ENCODE data around the gene OLFML2A. TPM values are rescaled to one million over a fixed set of nuclear protein-coding genes. Genes with fewer than 3 reads are reported as not detected.

The OLFML2A gene
- total and polyA plus RNA-seq, 4 donors = 5.3 to 66.0 (median 25.1) TPM

DNA sequence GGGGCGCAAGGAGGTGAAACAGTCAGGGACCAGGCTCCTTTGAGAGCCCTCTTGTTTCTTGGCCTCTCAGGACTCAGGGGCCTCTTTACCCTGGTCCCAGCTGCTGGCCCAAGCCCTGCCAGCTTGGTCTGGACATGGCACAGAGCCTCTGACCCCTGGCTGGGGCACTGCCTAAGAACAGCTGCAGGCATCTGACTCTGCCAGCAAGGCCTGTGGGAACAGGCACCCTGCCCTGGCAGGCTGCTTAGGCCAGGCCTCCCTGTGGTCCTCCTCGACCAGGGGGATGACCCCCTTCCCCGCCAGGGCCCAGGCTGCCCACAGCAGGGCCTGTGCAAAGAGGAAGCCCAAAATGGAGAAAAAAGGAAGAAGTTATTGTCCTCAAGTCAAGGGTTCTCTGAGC is 25.5 kb downstream of the OLFML2A start:
- no peak for DNase-seq (ENCODE audit: low read depth in 4 of 6, low spot score in 6 of 6)
- peaks cover 26% of the 10 kb centered on the region for H3K4me1 ChIP-seq (ENCODE audit: control insufficient read depth, insufficient read depth, low read length)
- H3K36me3 ChIP-seq (ENCODE audit: control insufficient read depth, insufficient read depth, low read length) = peaks cover 6% of the 10 kb centered on the region
- H3K27me3 ChIP-seq (ENCODE audit: control insufficient read depth, insufficient read depth, low read length) = no peaks in the 10 kb centered on the region
- no peak overlapping the region for H3K4me3 ChIP-seq (ENCODE audit: low read depth, low read length)
- H3K27ac ChIP-seq (ENCODE audit: low read depth, low read length) = no peak overlapping the region
- WGBS (ENCODE audit: insufficient coverage) = 67% methylated on average over 3 of the region's 3 CpGs
- no peaks in the 10 kb centered on the region for H3K9me3 ChIP-seq (ENCODE audit: control insufficient read depth, insufficient read depth, low read length)

DNA sequence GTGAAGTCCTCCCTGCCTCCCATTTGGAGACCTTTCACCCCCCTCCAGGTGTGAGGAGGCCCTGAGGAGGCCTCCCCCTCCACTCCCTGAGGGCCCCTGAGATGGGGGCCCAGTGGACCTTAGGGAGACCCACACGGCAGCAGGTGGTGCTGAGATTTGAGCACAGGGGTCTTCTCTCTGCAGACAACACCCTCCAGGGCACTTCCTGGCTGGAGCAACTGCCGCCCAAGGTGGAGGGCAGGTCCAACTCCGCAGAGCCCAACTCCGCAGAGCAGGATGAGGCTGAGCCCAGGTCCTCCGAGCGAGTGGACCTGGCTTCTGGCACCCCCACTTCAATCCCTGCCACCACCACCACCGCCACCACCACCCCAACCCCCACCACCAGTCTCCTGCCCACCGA is 27.0 kb downstream of the OLFML2A start:
- H3K4me1 ChIP-seq (ENCODE audit: control insufficient read depth, insufficient read depth, low read length) = peaks cover 21% of the 10 kb centered on the region
- H3K27ac ChIP-seq (ENCODE audit: low read depth, low read length) = no peak overlapping the region
- H3K4me3 ChIP-seq (ENCODE audit: low read depth, low read length) = no peak overlapping the region
- DNase-seq (ENCODE audit: low read depth in 4 of 6, low spot score in 6 of 6) = no peak
- H3K9me3 ChIP-seq (ENCODE audit: control insufficient read depth, insufficient read depth, low read length) = no peaks in the 10 kb centered on the region
- no peaks in the 10 kb centered on the region for H3K27me3 ChIP-seq (ENCODE audit: control insufficient read depth, insufficient read depth, low read length)
- WGBS (ENCODE audit: insufficient coverage) = 92% methylated on average over 7 of the region's 8 CpGs
- peaks cover 6% of the 10 kb centered on the region for H3K36me3 ChIP-seq (ENCODE audit: control insufficient read depth, insufficient read depth, low read length)

DNA sequence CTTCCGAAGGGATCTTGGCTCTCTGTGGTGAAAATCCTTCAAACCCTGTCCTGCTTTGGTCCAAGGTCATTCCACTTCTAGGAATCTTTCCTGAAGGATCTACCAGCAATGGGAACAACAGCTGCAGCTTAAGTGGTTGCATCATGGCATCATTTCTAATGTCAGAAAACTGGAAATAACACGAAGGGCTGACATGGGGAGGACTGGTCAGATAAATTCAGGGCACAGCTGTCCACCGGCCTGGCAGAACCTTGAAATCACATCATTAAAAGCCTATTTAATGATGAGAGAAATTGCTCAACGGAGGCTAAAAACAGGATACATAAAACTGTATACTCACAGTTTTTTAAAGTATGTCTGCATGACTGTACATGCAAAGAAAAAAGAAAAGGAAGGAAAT is 28.3 kb downstream of the OLFML2A start:
- Histone ChIP-seq H3K27me3 (ENCODE audit: control insufficient read depth, insufficient read depth, low read length) (no peaks in the 10 kb centered on the region), H3K4me1 (ENCODE audit: control insufficient read depth, insufficient read depth, low read length) (peaks cover 8% of the 10 kb centered on the region), H3K9me3 (ENCODE audit: control insufficient read depth, insufficient read depth, low read length) (no peaks in the 10 kb centered on the region), H3K36me3 (ENCODE audit: control insufficient read depth, insufficient read depth, low read length) (peaks cover 9% of the 10 kb centered on the region), H3K4me3 (ENCODE audit: low read depth, low read length) (no peak overlapping the region), H3K27ac (ENCODE audit: low read depth, low read length) (no peak overlapping the region)
- DNase-seq (ENCODE audit: low read depth in 4 of 6, low spot score in 6 of 6) = no peak
- 100% methylated on average over 1 of the region's 4 CpGs for WGBS (ENCODE audit: insufficient coverage)

DNA sequence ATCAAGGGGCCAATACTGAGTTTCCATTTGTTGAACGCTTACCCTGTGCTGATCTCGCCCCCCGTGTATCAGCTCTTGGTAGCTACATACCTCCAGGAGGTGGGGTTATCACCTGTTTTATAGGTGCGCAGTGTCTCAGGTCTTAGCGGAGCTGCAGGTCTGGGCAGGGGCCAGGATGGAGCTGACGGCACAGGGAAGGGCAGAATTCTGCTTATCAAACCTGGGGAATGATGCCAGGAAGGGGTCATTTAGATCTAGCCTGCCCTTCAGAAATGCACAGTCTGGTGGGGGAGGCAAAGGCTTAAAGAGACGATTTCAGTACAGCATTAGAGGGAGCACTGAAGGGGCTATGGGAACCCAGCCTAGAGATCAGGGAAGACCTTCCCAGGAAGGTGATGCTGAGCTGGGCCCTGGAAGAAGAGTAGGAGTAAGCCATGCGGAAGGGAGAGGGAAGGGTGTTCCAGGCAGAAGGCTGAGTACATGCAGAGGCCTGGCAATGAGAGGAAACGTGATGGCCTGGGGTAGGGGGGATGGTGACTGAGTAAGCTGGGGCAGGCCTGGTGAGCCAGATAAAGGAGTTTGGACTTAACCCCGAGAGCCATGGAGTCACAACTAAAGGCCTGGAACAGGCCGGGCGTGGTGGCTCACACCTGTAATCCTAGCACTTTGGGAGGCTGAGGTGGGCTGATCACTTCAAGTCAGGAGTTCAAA is 31.5 kb downstream of the OLFML2A start:
- no peaks in the 10 kb centered on the region for H3K9me3 ChIP-seq (ENCODE audit: control insufficient read depth, insufficient read depth, low read length)
- H3K27me3 ChIP-seq (ENCODE audit: control insufficient read depth, insufficient read depth, low read length) = no peaks in the 10 kb centered on the region
- peaks cover 28% of the 10 kb centered on the region for H3K4me1 ChIP-seq (ENCODE audit: control insufficient read depth, insufficient read depth, low read length)
- no peak overlapping the region for H3K4me3 ChIP-seq (ENCODE audit: low read depth, low read length)
- H3K27ac ChIP-seq (ENCODE audit: low read depth, low read length) = no peak overlapping the region
- no peak for DNase-seq (ENCODE audit: low read depth in 4 of 6, low spot score in 6 of 6)
- WGBS (ENCODE audit: insufficient coverage) = 89% methylated on average over 12 of the region's 12 CpGs
- peaks cover 7% of the 10 kb centered on the region for H3K36me3 ChIP-seq (ENCODE audit: control insufficient read depth, insufficient read depth, low read length)

DNA sequence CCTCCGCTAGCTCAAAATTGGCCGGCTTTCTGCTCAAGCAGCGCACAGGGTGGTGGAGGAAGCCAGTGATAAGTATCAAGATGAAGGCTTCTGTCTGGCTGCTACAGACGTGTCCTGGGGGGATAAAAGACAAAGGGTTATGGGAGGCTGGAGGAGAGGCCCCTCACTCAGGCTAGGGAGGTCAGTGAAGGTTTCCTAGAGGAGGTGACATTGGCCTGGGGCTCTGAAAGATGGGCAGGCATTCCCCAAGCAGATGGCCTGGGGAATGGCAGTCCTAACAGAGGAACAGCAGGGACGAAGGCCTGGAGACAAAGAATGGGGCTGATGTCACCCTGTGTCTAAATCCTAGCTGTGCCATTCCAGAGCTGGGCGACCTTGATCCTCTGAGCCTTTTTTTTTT is 32.3 kb downstream of the OLFML2A start:
- WGBS (ENCODE audit: insufficient coverage) = 91% methylated on average over 6 of the region's 6 CpGs
- peaks cover 7% of the 10 kb centered on the region for H3K36me3 ChIP-seq (ENCODE audit: control insufficient read depth, insufficient read depth, low read length)
- no peak overlapping the region for H3K27ac ChIP-seq (ENCODE audit: low read depth, low read length)
- H3K4me3 ChIP-seq (ENCODE audit: low read depth, low read length) = no peak overlapping the region
- DNase-seq (ENCODE audit: low read depth in 4 of 6, low spot score in 6 of 6) = no peak
- no peaks in the 10 kb centered on the region for H3K9me3 ChIP-seq (ENCODE audit: control insufficient read depth, insufficient read depth, low read length)
- peaks cover 36% of the 10 kb centered on the region for H3K4me1 ChIP-seq (ENCODE audit: control insufficient read depth, insufficient read depth, low read length)
- H3K27me3 ChIP-seq (ENCODE audit: control insufficient read depth, insufficient read depth, low read length) = no peaks in the 10 kb centered on the region

DNA sequence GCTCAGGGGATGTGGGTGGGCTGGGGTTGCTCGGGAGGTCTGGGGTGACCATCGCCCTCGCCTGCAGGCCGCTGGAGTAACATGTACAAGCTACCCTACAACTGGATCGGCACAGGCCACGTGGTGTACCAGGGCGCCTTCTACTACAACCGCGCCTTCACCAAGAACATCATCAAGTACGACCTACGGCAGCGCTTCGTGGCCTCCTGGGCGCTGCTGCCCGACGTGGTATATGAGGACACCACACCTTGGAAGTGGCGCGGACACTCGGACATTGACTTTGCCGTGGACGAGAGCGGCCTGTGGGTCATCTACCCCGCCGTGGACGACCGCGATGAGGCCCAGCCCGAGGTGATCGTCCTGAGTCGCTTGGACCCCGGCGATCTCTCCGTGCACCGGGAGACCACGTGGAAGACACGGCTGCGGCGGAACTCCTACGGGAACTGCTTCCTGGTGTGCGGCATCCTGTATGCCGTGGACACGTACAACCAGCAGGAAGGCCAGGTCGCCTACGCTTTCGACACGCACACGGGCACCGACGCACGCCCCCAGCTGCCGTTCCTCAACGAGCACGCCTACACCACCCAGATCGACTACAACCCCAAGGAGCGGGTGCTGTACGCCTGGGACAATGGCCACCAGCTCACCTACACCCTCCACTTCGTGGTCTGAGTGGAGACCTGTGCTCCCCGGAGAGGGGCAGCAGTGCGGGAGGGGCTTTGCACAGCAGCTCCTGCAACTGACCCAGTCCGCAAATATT is 33.0 kb downstream of the OLFML2A start:
- WGBS (ENCODE audit: insufficient coverage) = 95% methylated on average over 60 of the region's 60 CpGs
- Histone ChIP-seq H3K27ac (ENCODE audit: low read depth, low read length) (peak overlapping the region; percentile 89), H3K36me3 (ENCODE audit: control insufficient read depth, insufficient read depth, low read length) (peaks cover 7% of the 10 kb centered on the region), H3K9me3 (ENCODE audit: control insufficient read depth, insufficient read depth, low read length) (no peaks in the 10 kb centered on the region), H3K27me3 (ENCODE audit: control insufficient read depth, insufficient read depth, low read length) (no peaks in the 10 kb centered on the region), H3K4me1 (ENCODE audit: control insufficient read depth, insufficient read depth, low read length) (peaks cover 37% of the 10 kb centered on the region), H3K4me3 (ENCODE audit: low read depth, low read length) (no peak overlapping the region)
- no peak for DNase-seq (ENCODE audit: low read depth in 4 of 6, low spot score in 6 of 6)

DNA sequence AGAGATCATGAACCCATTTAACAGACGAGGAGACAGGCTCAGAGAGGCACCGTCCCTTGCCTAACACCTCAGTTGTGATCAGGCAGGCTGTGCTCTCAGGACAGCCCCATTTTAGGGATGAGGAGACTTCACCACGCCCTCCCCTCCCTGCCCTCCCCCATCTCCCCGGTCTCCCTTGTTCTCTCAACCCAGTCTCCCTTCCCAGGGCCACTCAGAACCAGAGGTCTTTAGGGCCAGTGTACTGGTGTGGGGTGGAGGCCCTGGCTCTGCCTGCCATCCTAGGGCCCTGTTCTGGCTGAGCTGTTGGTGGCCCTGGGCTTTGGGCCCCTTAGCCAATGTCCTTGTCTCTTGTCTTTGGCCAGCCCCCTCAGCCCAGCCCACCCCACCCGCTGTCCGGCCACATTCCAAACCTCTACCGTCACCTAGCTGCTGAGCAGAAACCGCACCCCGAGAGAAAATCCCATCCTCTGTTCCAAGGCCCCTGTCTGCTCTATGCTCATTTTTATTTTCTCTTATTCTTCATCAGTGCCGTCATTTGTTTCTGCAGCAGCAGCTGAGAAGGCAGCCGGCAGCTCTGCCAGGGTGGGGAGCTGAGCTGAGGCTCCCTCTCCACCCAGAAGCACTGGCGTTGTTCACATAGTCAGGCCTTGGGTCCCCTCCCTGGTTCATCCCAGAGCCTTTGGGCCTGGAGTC is 33.9 kb downstream of the OLFML2A start:
- H3K4me1 ChIP-seq (ENCODE audit: control insufficient read depth, insufficient read depth, low read length) = peaks cover 37% of the 10 kb centered on the region
- H3K9me3 ChIP-seq (ENCODE audit: control insufficient read depth, insufficient read depth, low read length) = no peaks in the 10 kb centered on the region
- no peak overlapping the region for H3K4me3 ChIP-seq (ENCODE audit: low read depth, low read length)
- H3K36me3 ChIP-seq (ENCODE audit: control insufficient read depth, insufficient read depth, low read length) = peaks cover 7% of the 10 kb centered on the region
- H3K27me3 ChIP-seq (ENCODE audit: control insufficient read depth, insufficient read depth, low read length) = no peaks in the 10 kb centered on the region
- peak in 1 of 6 donors; percentile 74 for DNase-seq (ENCODE audit: low read depth in 4 of 6, low spot score in 6 of 6)
- peak overlapping the region; percentile 89 for H3K27ac ChIP-seq (ENCODE audit: low read depth, low read length)
- WGBS (ENCODE audit: insufficient coverage) = 36% methylated on average over 10 of the region's 12 CpGs

DNA sequence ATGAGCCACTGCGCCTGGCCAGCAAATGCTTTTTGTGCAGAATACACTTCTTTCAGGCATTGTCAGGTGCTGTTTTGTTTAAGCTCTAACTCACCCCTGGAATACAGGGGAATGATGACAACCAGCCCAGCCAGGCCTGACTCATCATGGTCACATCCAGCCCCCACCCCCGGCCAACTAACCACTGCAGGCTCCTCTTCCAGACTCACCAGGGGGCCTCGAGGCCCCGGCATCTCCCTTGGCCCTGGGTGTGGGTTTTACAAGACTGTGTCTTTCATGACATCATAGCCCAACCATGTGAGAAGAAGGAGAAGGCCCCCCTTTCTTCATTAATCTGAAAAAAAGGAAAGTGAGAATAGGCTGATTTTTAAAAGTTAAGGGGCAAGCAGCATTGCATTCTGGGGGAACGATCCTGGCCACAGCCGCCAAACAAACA is 35.5 kb downstream of the OLFML2A start:
- DNase-seq (ENCODE audit: low read depth in 4 of 6, low spot score in 6 of 6) = peak in 1 of 6 donors; percentile 51
- Histone ChIP-seq H3K27me3 (ENCODE audit: control insufficient read depth, insufficient read depth, low read length) (no peaks in the 10 kb centered on the region), H3K4me3 (ENCODE audit: low read depth, low read length) (no peak overlapping the region), H3K27ac (ENCODE audit: low read depth, low read length) (peak overlapping the region; percentile 89), H3K9me3 (ENCODE audit: control insufficient read depth, insufficient read depth, low read length) (no peaks in the 10 kb centered on the region), H3K4me1 (ENCODE audit: control insufficient read depth, insufficient read depth, low read length) (peaks cover 37% of the 10 kb centered on the region), H3K36me3 (ENCODE audit: control insufficient read depth, insufficient read depth, low read length) (peaks cover 7% of the 10 kb centered on the region)
- 90% methylated on average over 1 of the region's 6 CpGs for WGBS (ENCODE audit: insufficient coverage)

DNA sequence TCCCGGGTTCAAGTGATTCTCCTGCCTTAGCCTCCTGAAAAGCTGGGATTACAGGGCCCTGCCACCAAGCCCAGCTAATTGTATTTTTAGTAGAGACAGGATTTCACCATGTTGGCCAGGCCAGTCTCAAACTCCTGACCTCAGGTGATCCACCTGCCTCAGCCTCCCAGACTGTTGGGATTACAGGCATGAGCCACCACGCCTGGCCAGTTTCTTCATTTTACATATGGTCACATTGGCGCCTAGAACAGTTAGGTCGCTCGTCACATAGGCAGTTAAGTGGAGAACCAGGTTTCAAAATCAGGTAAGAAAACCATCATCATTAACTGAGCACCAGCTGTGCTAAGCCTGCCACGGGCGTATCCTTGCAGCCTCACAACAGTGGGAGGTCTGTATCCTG is 36.1 kb downstream of the OLFML2A start:
- 76% methylated on average over 5 of the region's 7 CpGs for WGBS (ENCODE audit: insufficient coverage)
- Histone ChIP-seq H3K4me1 (ENCODE audit: control insufficient read depth, insufficient read depth, low read length) (peaks cover 37% of the 10 kb centered on the region), H3K27ac (ENCODE audit: low read depth, low read length) (peak overlapping the region; percentile 89)

More for the DNA sequence above, 36.1 kb downstream of the OLFML2A start:
- H3K9me3 ChIP-seq (ENCODE audit: control insufficient read depth, insufficient read depth, low read length) = no peaks in the 10 kb centered on the region
- H3K4me3 ChIP-seq (ENCODE audit: low read depth, low read length) = no peak overlapping the region
- DNase-seq (ENCODE audit: low read depth in 4 of 6, low spot score in 6 of 6) = no peak
- H3K27me3 ChIP-seq (ENCODE audit: control insufficient read depth, insufficient read depth, low read length) = no peaks in the 10 kb centered on the region
- peaks cover 7% of the 10 kb centered on the region for H3K36me3 ChIP-seq (ENCODE audit: control insufficient read depth, insufficient read depth, low read length)

Measured in spinal cord (tissue), 10 donors.